ENCODE data around the gene PUM2. TPM values are rescaled to one million over a fixed set of nuclear protein-coding genes. Genes with fewer than 3 reads are reported as not detected.

Gene PUM2
- total RNA-seq, 1 experiment from 2014 or later, result 24.9 TPM

DNA sequence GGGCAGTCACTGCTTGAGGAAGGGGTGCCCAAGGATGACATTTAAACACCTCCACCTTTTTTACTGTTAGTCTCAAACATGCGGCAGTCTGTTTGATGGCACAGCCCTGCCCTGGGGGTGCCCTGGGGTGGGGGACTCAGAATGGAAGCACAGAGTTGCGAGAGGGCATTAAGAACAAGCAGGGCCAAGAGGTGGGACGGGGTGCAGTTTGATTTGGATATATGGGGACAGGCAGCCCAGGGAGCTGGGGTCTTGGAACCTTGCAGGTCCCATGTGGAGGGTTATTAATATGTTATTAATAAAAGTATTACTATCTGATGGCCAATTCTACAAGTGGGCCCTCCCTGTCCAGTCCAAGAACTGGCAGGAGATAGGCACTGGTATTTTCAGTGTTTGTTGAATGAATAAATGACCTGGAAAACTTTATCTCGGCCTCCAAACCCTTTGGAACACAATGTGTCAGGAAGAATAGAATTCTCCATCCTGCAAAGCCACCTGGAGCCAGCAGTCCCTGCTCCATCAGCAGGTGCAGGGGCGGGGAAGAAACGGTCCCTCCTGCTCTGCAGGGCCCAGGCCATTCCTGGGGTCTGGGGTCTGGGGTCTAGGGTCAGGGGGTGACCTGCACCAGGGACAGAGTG, 150.9 kb downstream of the PUM2 start:
- DNase-seq (ENCODE audit: low read depth), result no peak

GRCh38 chr2:20198796-20199632, 151.6 kb downstream of the PUM2 start:
- no peak for DNase-seq (ENCODE audit: low read depth)

Other genes with a start within 250 kb of the PUM2 start
- 28.8 and 42.3 TPM in 2 replicates for gene SDC1, start 125.7 kb downstream of the PUM2 start, total RNA-seq (2014; rRNA removed; shearing (Covaris generic))
- gene RHOB, start 96.2 kb upstream of the PUM2 start, total RNA-seq (2014; rRNA removed; shearing (Covaris generic)), result 33.5 and 35.8 TPM in 2 replicates